H1 (cell line): Measurements from ENCODE around the gene TM9SF2. TPM values are rescaled to one million over a fixed set of nuclear protein-coding genes. Genes with fewer than 3 reads are reported as not detected.

Experiments
- CTCF ChIA-PET: fragments of 300-600 bp; sonication (Branson Sonifier 250); formaldehyde crosslinking; loops from one replicate; lab custom pipeline; 2021; ENCODE audit not compliant: partially characterized antibody; lab: Charles Lee
- POLR2A ChIA-PET: fragments of 300-600 bp; sonication (Branson Sonifier 250); formaldehyde crosslinking; loops from one replicate; lab custom pipeline; 2021; ENCODE audit warnings: inconsistent platforms; ENCODE audit not compliant: partially characterized antibody; lab: Charles Lee
- DNase-seq, 2 experiments: peaks; one replicate each; pipeline versions ENCODE4 v3.0.0 to v3.0.0-alpha.2; 2010 to 2022; ENCODE audit warnings: low spot score in 2 of 2, low read depth in 1 of 2, mixed read lengths in 1 of 2
- FAIRE-seq: peaks from 2 replicates; lab custom pipeline; 2011; peaks lifted over from hg19 to GRCh38; lab: Jason Lieb, UNC
- H2AFZ ChIP-seq: 2 replicates; pipeline ENCODE4 v1.8.1; 2012; ENCODE audit warnings: low read length, inconsistent platforms
- H2AK5ac ChIP-seq: 2 replicates; pipeline ENCODE4 v1.6.1; 2013; ENCODE audit warnings: low read depth, low read length
- H2BK120ac ChIP-seq: replicated peaks from 2 replicates; pipeline ENCODE3; 2013; ENCODE audit warnings: low read depth, low read length, inconsistent platforms
- H2BK12ac ChIP-seq: 2 replicates; pipeline ENCODE4 v1.6.1; 2013; ENCODE audit warnings: low read depth, low read length
- H2BK15ac ChIP-seq: 2 replicates; pipeline ENCODE4 v1.6.1; 2013; ENCODE audit warnings: low read length
- H2BK20ac ChIP-seq: 2 replicates; pipeline ENCODE4 v1.6.1; 2013; ENCODE audit warnings: low read length
- H2BK5ac ChIP-seq: 2 replicates; pipeline ENCODE4 v1.6.1; 2013; ENCODE audit warnings: low read depth, low read length
- H3K14ac ChIP-seq: 2 replicates; pipeline ENCODE4 v1.6.1; 2013; ENCODE audit warnings: inconsistent platforms; ENCODE audit not compliant: insufficient read length
- H3K18ac ChIP-seq: 2 replicates; pipeline ENCODE4 v1.6.1; 2013; ENCODE audit warnings: low read length; ENCODE audit errors: extremely low read depth
- H3K23ac ChIP-seq: 2 replicates; pipeline ENCODE4 v1.6.1; 2013; ENCODE audit warnings: inconsistent platforms; ENCODE audit not compliant: insufficient read length
- H3K23me2 ChIP-seq: 2 replicates; pipeline ENCODE4 v1.6.1; 2013; ENCODE audit warnings: low read depth, low read length
- H3K27ac ChIP-seq: 2 replicates; pipeline ENCODE4 v1.6.1; 2011; ENCODE audit warnings: low read depth, low read length, inconsistent platforms
- H3K27me3 ChIP-seq, 4 experiments: replicated peaks in 1 of 4; 1 replicate in 1 of 4; 2 replicates in 3 of 4; pipeline versions ENCODE4 v1.6.1 to v1.8.1; 2011 to 2013; ENCODE audit warnings: low read length in 3 of 4, mild to moderate bottlenecking in 3 of 4, inconsistent platforms in 2 of 4, mixed read lengths in 2 of 4, moderate library complexity in 1 of 4; ENCODE audit not compliant: control insufficient read depth in 3 of 4, insufficient read depth in 3 of 4; ENCODE audit errors: extremely low read depth in 1 of 4
- H3K36me3 ChIP-seq, 4 experiments: 2 replicates each; pipeline versions ENCODE4 v1.6.1 to v1.8.1; 2011 to 2013; ENCODE audit warnings: mild to moderate bottlenecking in 4 of 4, low read length in 3 of 4, moderate library complexity in 2 of 4, control low read depth in 1 of 4, inconsistent platforms in 1 of 4; ENCODE audit not compliant: insufficient read depth in 4 of 4, control insufficient read depth in 2 of 4
- H3K4ac ChIP-seq: replicated peaks from 2 replicates; pipeline ENCODE3; 2013; ENCODE audit warnings: low read length, low read depth, mixed read lengths, inconsistent platforms; ENCODE audit not compliant: insufficient read length
- H3K4me1 ChIP-seq, 4 experiments: replicated peaks in 1 of 4; 1 replicate in 1 of 4; 2 replicates in 3 of 4; pipeline versions ENCODE4 v1.6.1 to v1.8.1; 2011 to 2013; ENCODE audit warnings: low read length in 3 of 4, inconsistent platforms in 2 of 4, mixed read lengths in 1 of 4; ENCODE audit not compliant: insufficient read depth in 4 of 4, control insufficient read depth in 3 of 4
- H3K4me2 ChIP-seq, 2 experiments: 2 replicates each; pipeline versions ENCODE4 v1.6.1 to v1.8.1; 2011 to 2013; ENCODE audit warnings: low read depth in 2 of 2, low read length in 2 of 2, control low read depth in 1 of 2, inconsistent platforms in 1 of 2, mild to moderate bottlenecking in 1 of 2; ENCODE audit not compliant: insufficient read depth in 1 of 2
- H3K4me3 ChIP-seq, 4 experiments: fragments of 200-600, 300-600 bp in 1 of 4; sonication (generic), shearing (Covaris generic), sonication (Bioruptor Twin) in 1 of 4; 2 replicates each; pipeline versions ENCODE4 v1.5.1 to v1.8.1; 2011 to 2016; ENCODE audit warnings: low read length in 4 of 4, low read depth in 3 of 4, control low read depth in 2 of 4, inconsistent platforms in 2 of 4, mild to moderate bottlenecking in 2 of 4, mixed read lengths in 1 of 4, moderate library complexity in 1 of 4; ENCODE audit not compliant: insufficient read depth in 2 of 4; ENCODE audit errors: extremely low read depth in 1 of 4
- H3K56ac ChIP-seq: replicated peaks from 2 replicates; pipeline ENCODE3; 2013; ENCODE audit warnings: low read depth, mild to moderate bottlenecking, mixed read lengths, low read length, inconsistent platforms; ENCODE audit not compliant: insufficient read length
- H3K79me1 ChIP-seq: 2 replicates; pipeline ENCODE4 v1.6.1; 2013; ENCODE audit warnings: low read depth, low read length, control low read depth
- H3K79me2 ChIP-seq, 2 experiments: 2 replicates each; pipeline versions ENCODE4 v1.6.1 to v1.8.1; 2012 to 2013; ENCODE audit warnings: low read length in 2 of 2, mild to moderate bottlenecking in 2 of 2, inconsistent platforms in 1 of 2; ENCODE audit not compliant: insufficient read depth in 2 of 2, control insufficient read depth in 1 of 2
- H3K9ac ChIP-seq, 4 experiments: replicated peaks in 1 of 4; 1 replicate in 1 of 4; 2 replicates in 3 of 4; pipeline versions ENCODE4 v1.6.1 to v1.8.1; 2011 to 2013; ENCODE audit warnings: low read depth in 3 of 4, low read length in 3 of 4, control low read depth in 2 of 4, mild to moderate bottlenecking in 2 of 4, moderate library complexity in 2 of 4, inconsistent platforms in 1 of 4; ENCODE audit errors: extremely low read depth in 1 of 4
- H3K9me3 ChIP-seq, 2 experiments: 2 replicates each; pipeline versions ENCODE4 v1.6.1 to v1.8.1; 2012 to 2013; ENCODE audit warnings: mild to moderate bottlenecking in 2 of 2, moderate library complexity in 2 of 2, control low read depth in 1 of 2, inconsistent platforms in 1 of 2, low read depth in 1 of 2, low read length in 1 of 2, mixed read lengths in 1 of 2; ENCODE audit not compliant: insufficient read depth in 2 of 2
- H4K20me1 ChIP-seq, 2 experiments: replicated peaks in 1 of 2; 2 replicates each; pipeline versions ENCODE3 to v1.8.1; 2011 to 2013; ENCODE audit warnings: inconsistent platforms in 2 of 2, low read length in 2 of 2, mild to moderate bottlenecking in 1 of 2; ENCODE audit not compliant: insufficient read depth in 2 of 2, control insufficient read depth in 1 of 2
- H4K5ac ChIP-seq: 2 replicates; pipeline ENCODE4 v1.6.1; 2013; ENCODE audit warnings: low read length, low read depth, mixed read lengths, inconsistent platforms; ENCODE audit not compliant: insufficient read length
- H4K8ac ChIP-seq: 2 replicates; pipeline ENCODE4 v1.8.0; 2013; ENCODE audit warnings: mild to moderate bottlenecking, moderate library complexity, low read length, inconsistent platforms; ENCODE audit not compliant: insufficient read depth; ENCODE audit errors: extremely low read depth
- H4K91ac ChIP-seq: replicated peaks from 2 replicates; pipeline ENCODE3; 2013; ENCODE audit warnings: low read length, mixed read lengths, inconsistent platforms; ENCODE audit not compliant: insufficient read length
- HDAC2 ChIP-seq, 2 experiments: fragments of 300-600 bp in 1 of 2; sonication (generic) in 1 of 2; IDR thresholded peaks; 2 replicates each; pipeline ENCODE4 v1.6.1; 2011 to 2012; ENCODE audit warnings: low read depth in 2 of 2, low read length in 2 of 2, mild to moderate bottlenecking in 2 of 2, moderate library complexity in 2 of 2, borderline replicate concordance in 1 of 2, inconsistent platforms in 1 of 2
- POLR2AphosphoS5 ChIP-seq: IDR thresholded peaks from 2 replicates; pipeline ENCODE4 v1.6.1; 2011; ENCODE audit warnings: low read depth, low read length
- RBBP5 ChIP-seq: IDR thresholded peaks from 2 replicates; pipeline ENCODE4 v1.7.1; 2012; ENCODE audit warnings: low read depth, mild to moderate bottlenecking, inconsistent platforms, low read length, moderate library complexity, borderline replicate concordance
- WGBS, 2 experiments: shearing (Covaris generic) in 1 of 2; methylation state at CpG; one replicate each; pipeline versions ENCODE4 v1.1.6 to v1.1.7; 2013 to 2015; ENCODE audit warnings: low lambda C conversion rate in 2 of 2, mixed read lengths in 2 of 2, inconsistent platforms in 1 of 2, low coverage in 1 of 2, missing lambda C conversion rate in 1 of 2; ENCODE audit not compliant: insufficient replicate concordance in 2 of 2, insufficient coverage in 1 of 2, insufficient read length in 1 of 2; ENCODE audit errors: extremely low coverage in 1 of 2, missing lambda C conversion rate in 1 of 2; 5-methylcytosine and 5-hydroxymethylcytosine counted together
- polyA plus RNA-seq, 7 experiments: library from polyadenylated mRNA; depleted of rRNA in 3 of 7; stranded (reverse) in 5 of 7; unstranded in 2 of 7; fragments of >200 nt in 5 of 7; fragments of 200-250 nt in 2 of 7; gene quantifications; 1 replicate in 5 of 7; 2 replicates in 1 of 7; 4 replicates in 1 of 7; pipeline versions ENCODE4 v1.2.1 to v1.2.3, GENCODE V29; 2011 to 2013; ENCODE audit warnings: missing spikeins in 2 of 7, mixed read lengths in 2 of 7
- total RNA-seq: library from RNA; stranded (reverse); fragmentation: NEBNext Ultra II Directional; extraction: Animal tissue kit (Norgen Biotek cat#: 25700); gene quantifications from 2 replicates; pipeline ENCODE4 v1.2.1, GENCODE V29; 2021
- TF ChIP-seq, protein P1 (sequence below): IDR thresholded peaks from 2 replicates; pipeline ENCODE4 v1.6.1; 2012; ENCODE audit warnings: inconsistent platforms

Gene TM9SF2
- total and polyA plus RNA-seq, 2 of the 8 experiments (the other 6 are each of a cell fraction or from before 2014, with no cell fraction given): 68.0 to 101 TPM

DNA sequence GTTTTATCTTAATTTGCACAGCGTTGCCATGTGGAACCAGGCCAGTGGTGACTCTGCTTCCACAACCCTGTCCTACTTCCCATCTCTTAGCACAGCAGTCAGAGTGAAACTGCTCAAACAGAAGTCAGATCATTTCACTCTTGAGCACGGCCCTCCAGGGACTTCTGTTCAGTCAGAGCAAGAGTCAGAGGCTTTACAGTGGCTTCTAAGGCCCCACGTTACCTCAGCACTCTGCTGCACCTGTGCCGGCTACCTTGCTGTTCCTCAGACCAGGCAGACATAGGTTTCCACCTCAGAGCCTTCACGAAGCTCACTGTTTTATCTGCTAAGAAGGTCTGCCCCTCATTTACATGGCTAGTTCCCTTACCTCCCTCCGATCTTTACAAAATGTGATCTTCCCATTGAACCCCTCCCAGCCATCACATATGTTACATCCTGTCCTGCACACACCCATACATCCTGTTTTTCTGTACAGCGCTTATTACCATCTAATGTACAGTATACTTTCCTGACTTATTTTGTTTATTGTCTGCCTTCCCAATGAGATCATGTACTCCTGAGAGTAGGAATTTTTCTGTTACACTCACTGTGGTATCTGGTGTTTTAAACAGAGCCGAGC, 41.6 kb downstream of the TM9SF2 start:
- 85% methylated on average over 8 of the region's 8 CpGs; no CpG with 5 or more reads in 1 of the 2 experiments for WGBS, 2 experiments
- no peak overlapping the region for H3K4me3 ChIP-seq
- no peak overlapping the region for H2BK120ac ChIP-seq
- no peak overlapping the region for H2AFZ ChIP-seq
- H3K27me3 ChIP-seq: no peaks in the 10 kb centered on the region
- H2BK12ac ChIP-seq: no peak overlapping the region
- H3K23me2 ChIP-seq: no peaks in the 10 kb centered on the region
- H2BK15ac ChIP-seq: no peak overlapping the region
- H3K18ac ChIP-seq: no peak overlapping the region
- no peaks in the 10 kb centered on the region for H3K79me2 ChIP-seq
- peaks cover 9 to 65% (median 32%) of the 10 kb centered on the region in 4 experiments; a peak in 7 of 8 replicates for H3K36me3 ChIP-seq
- H3K14ac ChIP-seq: no peak overlapping the region
- no peak for TF ChIP-seq RBBP5
- no peak for TF ChIP-seq HDAC2 (IDR thresholded peaks at IDR 0.05; ENCODE audit: borderline replicate concordance in 1 of 2, low read depth in 2 of 2, low read length in 2 of 2)
- TF ChIP-seq, protein P1, sequence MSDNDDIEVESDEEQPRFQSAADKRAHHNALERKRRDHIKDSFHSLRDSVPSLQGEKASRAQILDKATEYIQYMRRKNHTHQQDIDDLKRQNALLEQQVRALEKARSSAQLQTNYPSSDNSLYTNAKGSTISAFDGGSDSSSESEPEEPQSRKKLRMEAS: no peak
- TF ChIP-seq POLR2AphosphoS5: no peak
- TF ChIP-seq, all 59 proteins: peak for 0
- Histone ChIP-seq H2BK5ac (no peak overlapping the region), H3K79me1 (no peaks in the 10 kb centered on the region), H3K27ac (no peak overlapping the region), H3K9ac (no peak overlapping the region), H4K20me1 (peaks cover 0 to 2% of the 10 kb centered on the region in 2 experiments), H4K91ac (no peak overlapping the region), H3K4me2 (no peak overlapping the region), H3K9me3 (no peaks in the 10 kb centered on the region), H2BK20ac (no peak overlapping the region), H3K56ac (no peak overlapping the region), H3K4ac (no peak overlapping the region), H2AK5ac (no peak overlapping the region), H3K23ac (no peak overlapping the region), H4K5ac (no peak overlapping the region), H3K4me1 (no peaks in the 10 kb centered on the region), H4K8ac (no peak overlapping the region)
- FAIRE-seq: no peak
- DNase-seq: no peak
- POLR2A ChIA-PET: no interaction called here
- CTCF ChIA-PET: interaction anchor here (1.0 to 1.2 kb wide), 4 partner anchors 23 to 106 kb away, joined by 3 to 6 read pairs (median 3); no protein-coding TSS in a partner anchor
